ENCODE results near the gene COL16A1.
"Not testable (repeated sequence)": the region's sequence is repeated elsewhere in the genome, so short reads cannot be mapped to it uniquely, and the experiment has no call there.

COL16A1 gene

GRCh38 chr1:31732751-31733289 lies 29.0 kb upstream of the COL16A1 start:
- no peak for DNase-seq

- no peak for DNase-seq
These were observed 28.5 kb upstream of the COL16A1 start for GRCh38 chr1:31732343-31732742.

- no peak for DNase-seq
These were observed 27.3 kb upstream of the COL16A1 start for GRCh38 chr1:31731049-31731565.

- no peak for DNase-seq
These were observed 26.7 kb upstream of the COL16A1 start for GRCh38 chr1:31730336-31731048.

- DNase-seq, result no peak
These were observed 24.0 kb upstream of the COL16A1 start for GRCh38 chr1:31727849-31728248.

GRCh38 chr1:31727195-31727594 lies 23.4 kb upstream of the COL16A1 start:
- no peak for DNase-seq

GRCh38 chr1:31726715-31727114 lies 22.9 kb upstream of the COL16A1 start:
- DNase-seq, result no peak

- DNase-seq, result no peak
These were observed 22.1 kb upstream of the COL16A1 start for GRCh38 chr1:31725777-31726535.

- no peak for DNase-seq
These were observed 21.3 kb upstream of the COL16A1 start for GRCh38 chr1:31725134-31725533.

GRCh38 chr1:31723828-31724359 lies 20.1 kb upstream of the COL16A1 start:
- DNase-seq, result peak; percentile 10

- no peak for DNase-seq
These were observed 14.6 kb upstream of the COL16A1 start for GRCh38 chr1:31718327-31718897.

GRCh38 chr1:31717341-31717740 lies 13.5 kb upstream of the COL16A1 start:
- no peak for DNase-seq

GRCh38 chr1:31715873-31716220 lies 12.0 kb upstream of the COL16A1 start:
- DNase-seq, result no peak

GRCh38 chr1:31715087-31715872 lies 11.5 kb upstream of the COL16A1 start:
- peak; percentile 72 for DNase-seq

GRCh38 chr1:31714442-31715086 lies 10.7 kb upstream of the COL16A1 start:
- DNase-seq, result peak; percentile 15

- DNase-seq, result no peak
These were observed 8.8 kb upstream of the COL16A1 start for GRCh38 chr1:31712630-31713029.

GRCh38 chr1:31712068-31712467 lies 8.3 kb upstream of the COL16A1 start:
- DNase-seq, result no peak

GRCh38 chr1:31708324-31708723 lies 4.5 kb upstream of the COL16A1 start:
- no peak for DNase-seq

- no peak for DNase-seq
These were observed 3.9 kb upstream of the COL16A1 start for GRCh38 chr1:31707711-31708110.

GRCh38 chr1:31707059-31707600 lies 3.3 kb upstream of the COL16A1 start:
- not testable (repeated sequence) for DNase-seq

- no peak for DNase-seq
These were observed 2.7 kb upstream of the COL16A1 start for GRCh38 chr1:31706384-31707058.
